OCI-LY7 (cell line): ENCODE data around the gene TFAP2B. TPM values are rescaled to one million over a fixed set of nuclear protein-coding genes. Genes with fewer than 3 reads are reported as not detected.

ENCODE experiments used
- BruUV-seq: library from RNA; stranded (reverse); fragments of 400-500 nt; replicated peaks from 2 replicates; lab custom pipeline; 2021; lab: Mats Ljungman, UMichigan
- CTCF ChIA-PET: fragments of 300-600 bp; sonication (Branson Sonifier 250); formaldehyde crosslinking; loops from one replicate; lab custom pipeline; 2022; ENCODE audit warnings: antibody characterized with exemption; ENCODE audit not compliant: unreplicated experiment; lab: Charles Lee
- POLR2A ChIA-PET: fragments of 300-600 bp; sonication (Branson Sonifier 250); formaldehyde crosslinking; loops from one replicate; lab custom pipeline; 2022; ENCODE audit warnings: antibody characterized with exemption; lab: Charles Lee
- DNase-seq: peaks from one replicate; pipeline ENCODE4 v3.0.0-alpha.2; 2015; ENCODE audit warnings: low spot score
- H2AFZ ChIP-seq: fragments of 200-600 bp; sonication (generic), shearing (Covaris generic); 2 replicates; pipeline ENCODE4 v1.6.1; 2014; ENCODE audit warnings: mild to moderate bottlenecking, antibody characterized with exemption, low read length, moderate library complexity
- H3K27ac ChIP-seq: fragments of 200-600 bp; sonication (generic); 2 replicates; pipeline ENCODE4 v1.5.1; 2014; ENCODE audit warnings: mixed run types, low read depth, mild to moderate bottlenecking, moderate library complexity, low read length, inconsistent platforms; ENCODE audit not compliant: poor library complexity, severe bottlenecking
- H3K36me3 ChIP-seq: fragments of 200-600 bp; sonication (generic); 2 replicates; pipeline ENCODE4 v1.6.1; 2014; ENCODE audit warnings: mild to moderate bottlenecking, antibody characterized with exemption, low read length, moderate library complexity, mixed read lengths; ENCODE audit not compliant: insufficient read depth
- H3K4me1 ChIP-seq: fragments of 200-600 bp; sonication (generic); 2 replicates; pipeline ENCODE4 v1.5.1; 2014; ENCODE audit warnings: mild to moderate bottlenecking, low read length; ENCODE audit not compliant: insufficient read depth, poor library complexity, severe bottlenecking
- H3K4me2 ChIP-seq: fragments of 200-600 bp; sonication (generic); 2 replicates; pipeline ENCODE4 v1.6.1; 2014; ENCODE audit warnings: mild to moderate bottlenecking, low read length
- H3K4me3 ChIP-seq: fragments of 200-600 bp; sonication (generic); 2 replicates; pipeline ENCODE4 v1.5.1; 2014; ENCODE audit warnings: mild to moderate bottlenecking, low read depth, low read length; ENCODE audit not compliant: poor library complexity, severe bottlenecking
- H3K79me2 ChIP-seq: fragments of 200-600 bp; sonication (generic); 2 replicates; pipeline ENCODE4 v1.6.1; 2016; ENCODE audit warnings: low read depth, mild to moderate bottlenecking, low read length, moderate library complexity, mixed read lengths; ENCODE audit not compliant: insufficient read depth
- H3K9me2 ChIP-seq: fragments of 200-600 bp; sonication (generic); 2 replicates; pipeline ENCODE4 v1.6.1; 2016; ENCODE audit warnings: mild to moderate bottlenecking, low read length, mixed read lengths; ENCODE audit not compliant: insufficient read depth
- H3K9me3 ChIP-seq: fragments of 200-600 bp; sonication (generic); 2 replicates; pipeline ENCODE4 v1.6.1; 2014; ENCODE audit warnings: mild to moderate bottlenecking, mixed run types, low read length, mixed read lengths
- H4K20me1 ChIP-seq: fragments of 200-600 bp; sonication (generic); 2 replicates; pipeline ENCODE4 v1.6.1; 2014; ENCODE audit warnings: mild to moderate bottlenecking, antibody characterized with exemption, low read length, moderate library complexity, mixed read lengths; ENCODE audit not compliant: insufficient read depth
- CTCF ChIP-seq: fragments of 200-600 bp; sonication (generic); conservative IDR thresholded peaks from 2 replicates; pipeline ENCODE4 v1.5.1; 2014; ENCODE audit warnings: mild to moderate bottlenecking, antibody characterized with exemption, low read length, moderate library complexity, mixed read lengths
- EZH2phosphoT487 ChIP-seq: fragments of 200-600 bp; sonication (generic); IDR thresholded peaks from 2 replicates; pipeline ENCODE4 v1.6.1; 2018; ENCODE audit warnings: low read depth, borderline replicate concordance, mild to moderate bottlenecking, mixed run types, antibody characterized with exemption, low read length, moderate library complexity, mixed read lengths
- intact Hi-C: fragments of 100-400 bp; cut with micrococcal nuclease; formaldehyde crosslinking; loops from one replicate; pipeline ENCODE4 v1.10.0; 2022; ENCODE audit not compliant: unreplicated experiment
- total RNA-seq, 2 experiments: library from RNA; depleted of rRNA in 1 of 2; stranded (reverse); fragments of >200 nt in 1 of 2; shearing (Covaris generic) in 1 of 2; gene quantifications; 2 replicates each; pipeline ENCODE4 v1.2.3, GENCODE V29; 2014 to 2022

The TFAP2B gene
- total RNA-seq, 2 experiments from 2014 or later = not detected

DNA sequence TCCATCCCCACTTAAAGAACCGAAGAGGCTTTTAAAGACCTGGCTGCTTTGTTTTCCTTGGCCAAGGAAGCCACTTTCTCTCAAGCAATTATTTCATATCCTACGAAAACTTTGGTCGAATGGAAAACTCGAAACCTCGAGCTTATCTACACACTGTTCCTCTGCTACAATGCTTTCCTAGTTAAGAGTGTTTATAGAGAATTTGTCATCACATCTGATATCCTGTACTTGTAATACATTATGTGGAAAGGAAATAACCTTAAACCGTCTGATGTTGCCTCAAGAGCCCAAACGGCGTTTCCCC is 28.1 kb downstream of the TFAP2B start:
- Histone ChIP-seq H3K27ac (no peak overlapping the region), H3K79me2 (no peaks in the 10 kb centered on the region), H3K4me2 (no peak overlapping the region), H3K9me2 (no peaks in the 10 kb centered on the region), H4K20me1 (no peaks in the 10 kb centered on the region), H2AFZ (no peak overlapping the region), H3K4me3 (no peak overlapping the region), H3K9me3 (no peaks in the 10 kb centered on the region), H3K36me3 (no peaks in the 10 kb centered on the region), H3K4me1 (no peaks in the 10 kb centered on the region)
- CTCF ChIA-PET = no interaction called here
- no peak for DNase-seq
- no peak for TF ChIP-seq CTCF
- POLR2A ChIA-PET = no interaction called here
- no TSS peak for BruUV-seq
- intact Hi-C loops = no loop called here

DNA sequence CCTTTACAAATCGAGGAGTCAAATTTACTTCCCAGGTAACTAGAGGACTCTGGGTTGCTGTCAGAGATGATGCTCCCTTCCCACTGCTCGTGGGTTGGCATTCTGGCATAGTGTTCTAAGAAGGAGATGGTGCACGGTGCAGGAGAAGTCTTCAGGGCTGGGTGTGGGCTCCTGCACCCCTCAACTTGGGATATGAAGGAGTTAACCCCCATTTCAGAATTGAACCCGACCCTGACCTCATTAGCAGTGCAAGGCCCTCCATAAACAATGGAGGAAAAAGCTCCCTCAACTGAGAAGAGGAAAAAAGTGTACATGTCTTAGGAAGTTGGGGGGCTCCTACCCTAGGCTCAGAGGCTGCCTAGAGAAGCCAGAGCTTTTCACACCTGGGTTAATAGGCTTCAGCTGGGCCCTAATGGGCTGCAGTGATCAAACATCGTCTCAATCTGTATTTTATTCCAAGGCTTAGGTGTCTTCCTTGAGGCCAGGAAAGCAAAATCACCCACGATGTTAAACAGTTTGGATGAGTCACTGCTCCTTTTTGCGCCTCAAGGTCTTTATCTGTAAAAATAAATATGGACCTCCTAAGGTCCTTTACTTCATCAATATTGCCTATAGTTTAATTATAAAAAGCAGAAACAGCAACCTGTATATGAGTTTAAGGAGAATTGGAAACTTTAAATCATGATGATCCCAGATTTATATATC is 29.4 kb downstream of the TFAP2B start:
- Histone ChIP-seq H2AFZ (no peak overlapping the region), H3K36me3 (no peaks in the 10 kb centered on the region), H3K27ac (no peak overlapping the region), H3K4me3 (no peak overlapping the region), H4K20me1 (no peaks in the 10 kb centered on the region), H3K4me2 (no peak overlapping the region), H3K9me2 (no peaks in the 10 kb centered on the region), H3K4me1 (no peaks in the 10 kb centered on the region), H3K9me3 (no peaks in the 10 kb centered on the region), H3K79me2 (no peaks in the 10 kb centered on the region)
- ChIA-PET POLR2A (no interaction called here), CTCF (no interaction called here)
- TF ChIP-seq CTCF (no peak), EZH2phosphoT487 (no peak)
- intact Hi-C loops = no loop called here
- no TSS peak for BruUV-seq
- DNase-seq = no peak

DNA sequence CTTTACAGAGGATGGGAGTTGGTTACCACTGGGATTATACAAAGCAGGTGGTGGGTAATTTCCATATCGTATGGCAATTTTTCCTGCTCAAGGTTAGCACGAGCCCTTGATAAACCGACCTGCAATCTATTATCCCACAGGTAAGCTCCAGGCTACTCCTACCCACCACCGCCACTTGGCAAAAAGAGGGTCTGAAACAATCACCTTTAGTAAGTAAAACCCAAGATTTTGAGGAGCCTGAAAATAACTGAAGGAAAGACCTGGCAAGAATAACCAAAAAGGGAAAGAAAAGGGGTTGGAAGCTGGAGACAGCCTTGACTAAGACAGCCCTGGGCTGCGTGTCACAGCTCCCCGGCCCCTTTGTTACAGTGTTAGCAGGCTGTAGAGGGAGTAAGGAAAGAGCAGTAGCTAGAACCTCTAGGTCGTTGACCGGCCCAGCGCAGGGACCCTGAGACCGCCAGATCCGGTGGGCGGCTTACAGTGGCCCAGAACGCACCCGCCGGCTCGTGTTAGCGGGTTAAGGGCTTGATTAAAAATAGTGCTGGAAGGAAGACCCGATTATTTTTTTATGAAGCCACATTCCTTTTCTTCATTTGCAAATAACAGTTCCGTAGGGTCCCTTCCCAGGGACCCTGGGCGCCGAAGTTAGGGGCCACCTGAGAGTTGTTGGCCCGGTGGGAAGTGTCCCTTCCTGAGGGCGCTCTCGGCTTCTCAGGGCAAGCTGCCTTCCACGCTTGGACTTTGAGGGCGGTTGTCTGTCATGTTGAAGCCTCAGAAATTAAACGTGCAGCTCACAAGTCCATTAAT is 30.5 kb downstream of the TFAP2B start:
- Histone ChIP-seq H4K20me1 (no peaks in the 10 kb centered on the region), H3K4me1 (no peaks in the 10 kb centered on the region), H3K9me2 (no peaks in the 10 kb centered on the region), H3K79me2 (no peaks in the 10 kb centered on the region), H3K9me3 (no peaks in the 10 kb centered on the region), H2AFZ (no peak overlapping the region), H3K4me3 (no peak overlapping the region), H3K36me3 (no peaks in the 10 kb centered on the region), H3K4me2 (no peak overlapping the region), H3K27ac (no peak overlapping the region)
- TF ChIP-seq EZH2phosphoT487 = no peak
- TF ChIP-seq CTCF = no peak
- no TSS peak for BruUV-seq
- intact Hi-C loops = no loop called here
- ChIA-PET CTCF (no interaction called here), POLR2A (no interaction called here)
- DNase-seq = no peak
